ENCODE results near the gene CCM2L.

Gene CCM2L

GRCh38 chr20:31988430-31989015 lies 21.7 kb upstream of the CCM2L start:
- Histone ChIP-seq H2BK5ac (ENCODE audit: low read depth, low read length, poor library complexity, severe bottlenecking) (no peak overlapping the region), H3K14ac (ENCODE audit: low read length in 2 of 2) (peak overlapping the region in 1 of 2 experiments; percentile 1), H3K4me1 (ENCODE audit: control insufficient read depth, insufficient read depth, low read depth, low read length) (no peaks in the 10 kb centered on the region), H4K8ac (ENCODE audit: low read length) (no peak overlapping the region), H2BK120ac (ENCODE audit: low read depth, low read length) (no peak overlapping the region), H2AFZ (ENCODE audit: low read depth, low read length) (no peak overlapping the region), H2AK5ac (ENCODE audit: low read length, severe bottlenecking) (no peak overlapping the region), H3K27me3 (ENCODE audit: control insufficient read depth in 1 of 2, insufficient read depth in 1 of 2, low read length in 2 of 2) (peaks cover 44 to 45% of the 10 kb centered on the region in 2 experiments), H3K9me3 (ENCODE audit: control insufficient read depth, low read length) (no peaks in the 10 kb centered on the region), H3K4me3 (ENCODE audit: insufficient read depth in 1 of 2, low read depth in 1 of 2, low read length in 2 of 2) (no peak overlapping the region), H3K27ac (ENCODE audit: low read length, poor library complexity, severe bottlenecking) (no peak overlapping the region), H3K4ac (ENCODE audit: low read depth in 1 of 2, low read length in 2 of 2) (no peak overlapping the region), H3K18ac (ENCODE audit: low read depth in 1 of 2, low read length in 2 of 2) (no peak overlapping the region), H2BK12ac (ENCODE audit: low read length in 2 of 2) (no peak overlapping the region), H3K36me3 (ENCODE audit: control insufficient read depth in 1 of 2, insufficient read depth in 2 of 2, low read depth in 1 of 2, low read length in 2 of 2) (no peaks in the 10 kb centered on the region), H3K23ac (ENCODE audit: low read length in 2 of 2) (no peak overlapping the region), H3K4me2 (ENCODE audit: low read length, poor library complexity, severe bottlenecking) (no peak overlapping the region), H3K9ac (ENCODE audit: low read length) (no peak overlapping the region), H2BK15ac (ENCODE audit: low read depth, poor library complexity, severe bottlenecking) (no peak overlapping the region), H4K91ac (ENCODE audit: low read length) (no peak overlapping the region), H3K79me1 (replicated peaks; ENCODE audit: low read length, poor library complexity, severe bottlenecking) (no peaks in the 10 kb centered on the region)
- 76% methylated on average over 5 of the region's 5 CpGs for WGBS
- no peak for DNase-seq

- peaks cover 48% of the 10 kb centered on the region in 2 experiments for H3K27me3 ChIP-seq (ENCODE audit: control insufficient read depth in 1 of 2, insufficient read depth in 1 of 2, low read length in 2 of 2)
- no peak overlapping the region for H4K8ac ChIP-seq (ENCODE audit: low read length)
- H3K4me1 ChIP-seq (ENCODE audit: control insufficient read depth, insufficient read depth, low read depth, low read length): no peaks in the 10 kb centered on the region
- H2BK5ac ChIP-seq (ENCODE audit: low read depth, low read length, poor library complexity, severe bottlenecking): no peak overlapping the region
- H3K9ac ChIP-seq (ENCODE audit: low read length): no peak overlapping the region
- no peak overlapping the region for H2BK120ac ChIP-seq (ENCODE audit: low read depth, low read length)
- no peak overlapping the region for H2BK12ac ChIP-seq (ENCODE audit: low read length in 2 of 2)
- no peak overlapping the region for H2BK15ac ChIP-seq (ENCODE audit: low read depth, poor library complexity, severe bottlenecking)
- H3K9me3 ChIP-seq (ENCODE audit: control insufficient read depth, low read length): no peaks in the 10 kb centered on the region
- H2AK5ac ChIP-seq (ENCODE audit: low read length, severe bottlenecking): no peak overlapping the region
- no peak overlapping the region for H3K23ac ChIP-seq (ENCODE audit: low read length in 2 of 2)
- no peak overlapping the region for H3K18ac ChIP-seq (ENCODE audit: low read depth in 1 of 2, low read length in 2 of 2)
- H3K36me3 ChIP-seq (ENCODE audit: control insufficient read depth in 1 of 2, insufficient read depth in 2 of 2, low read depth in 1 of 2, low read length in 2 of 2): no peaks in the 10 kb centered on the region
- no peak for DNase-seq
- H3K79me1 ChIP-seq (replicated peaks; ENCODE audit: low read length, poor library complexity, severe bottlenecking): no peaks in the 10 kb centered on the region
- WGBS: 81% methylated on average over 8 of the region's 8 CpGs
- H3K4ac ChIP-seq (ENCODE audit: low read depth in 1 of 2, low read length in 2 of 2): no peak overlapping the region
- no peak overlapping the region for H3K14ac ChIP-seq (ENCODE audit: low read length in 2 of 2)
- no peak overlapping the region for H3K27ac ChIP-seq (ENCODE audit: low read length, poor library complexity, severe bottlenecking)
- no peak overlapping the region for H3K4me3 ChIP-seq (ENCODE audit: insufficient read depth in 1 of 2, low read depth in 1 of 2, low read length in 2 of 2)
- H3K4me2 ChIP-seq (ENCODE audit: low read length, poor library complexity, severe bottlenecking): no peak overlapping the region
- no peak overlapping the region for H4K91ac ChIP-seq (ENCODE audit: low read length)
- H2AFZ ChIP-seq (ENCODE audit: low read depth, low read length): no peak overlapping the region
Measured at GRCh38 chr20:31989030-31989645, 21.1 kb upstream of the CCM2L start.

GRCh38 chr20:31990641-31991338 lies 19.4 kb upstream of the CCM2L start:
- H3K14ac ChIP-seq (ENCODE audit: low read length in 2 of 2): no peak overlapping the region
- no peaks in the 10 kb centered on the region for H3K9me3 ChIP-seq (ENCODE audit: control insufficient read depth, low read length)
- no peaks in the 10 kb centered on the region for H3K36me3 ChIP-seq (ENCODE audit: control insufficient read depth in 1 of 2, insufficient read depth in 2 of 2, low read depth in 1 of 2, low read length in 2 of 2)
- 81% methylated on average over 4 of the region's 6 CpGs for WGBS
- no peak overlapping the region for H3K27ac ChIP-seq (ENCODE audit: low read length, poor library complexity, severe bottlenecking)
- H3K9ac ChIP-seq (ENCODE audit: low read length): no peak overlapping the region
- no peak overlapping the region for H2AK5ac ChIP-seq (ENCODE audit: low read length, severe bottlenecking)
- H3K4me1 ChIP-seq (ENCODE audit: control insufficient read depth, insufficient read depth, low read depth, low read length): peaks cover 3% of the 10 kb centered on the region
- H2BK12ac ChIP-seq (ENCODE audit: low read length in 2 of 2): no peak overlapping the region
- no peak for DNase-seq
- H3K27me3 ChIP-seq (ENCODE audit: control insufficient read depth in 1 of 2, insufficient read depth in 1 of 2, low read length in 2 of 2): peaks cover 49 to 50% of the 10 kb centered on the region in 2 experiments
- H4K91ac ChIP-seq (ENCODE audit: low read length): no peak overlapping the region
- no peak overlapping the region for H3K4me3 ChIP-seq (ENCODE audit: insufficient read depth in 1 of 2, low read depth in 1 of 2, low read length in 2 of 2)
- H3K79me1 ChIP-seq (replicated peaks; ENCODE audit: low read length, poor library complexity, severe bottlenecking): no peaks in the 10 kb centered on the region
- no peak overlapping the region for H3K23ac ChIP-seq (ENCODE audit: low read length in 2 of 2)
- no peak overlapping the region for H2BK5ac ChIP-seq (ENCODE audit: low read depth, low read length, poor library complexity, severe bottlenecking)
- no peak overlapping the region for H2BK120ac ChIP-seq (ENCODE audit: low read depth, low read length)
- no peak overlapping the region for H4K8ac ChIP-seq (ENCODE audit: low read length)
- no peak overlapping the region for H2AFZ ChIP-seq (ENCODE audit: low read depth, low read length)
- H3K4me2 ChIP-seq (ENCODE audit: low read length, poor library complexity, severe bottlenecking): no peak overlapping the region
- no peak overlapping the region for H2BK15ac ChIP-seq (ENCODE audit: low read depth, poor library complexity, severe bottlenecking)
- no peak overlapping the region for H3K4ac ChIP-seq (ENCODE audit: low read depth in 1 of 2, low read length in 2 of 2)
- no peak overlapping the region for H3K18ac ChIP-seq (ENCODE audit: low read depth in 1 of 2, low read length in 2 of 2)

DNA sequence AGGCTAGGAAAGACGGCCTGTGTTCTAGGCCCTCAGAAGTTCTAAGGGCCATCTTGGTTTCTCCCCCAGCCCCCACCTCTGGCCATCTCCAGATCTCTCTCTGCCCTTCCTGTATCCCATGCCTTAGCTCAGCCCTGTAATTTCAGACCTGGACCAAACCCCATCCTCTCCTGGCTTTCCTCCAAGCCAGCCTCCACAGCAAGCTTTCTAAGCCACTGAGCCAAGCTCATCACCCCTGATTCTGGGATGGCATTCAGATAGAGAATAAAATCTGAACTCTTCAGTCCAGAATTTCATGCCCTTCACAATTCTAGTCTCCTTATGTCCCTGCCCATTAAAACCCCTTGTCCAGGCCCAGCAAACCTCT lies 18.9 kb upstream of the CCM2L start:
- DNase-seq: no peak
- WGBS: 60% methylated on average over 1 of the region's 1 CpG
- H2BK15ac ChIP-seq (ENCODE audit: low read depth, poor library complexity, severe bottlenecking): no peak overlapping the region

More for the DNA sequence above, 18.9 kb upstream of the CCM2L start:
- H3K79me1 ChIP-seq (replicated peaks; ENCODE audit: low read length, poor library complexity, severe bottlenecking): no peaks in the 10 kb centered on the region
- peaks cover 53 to 55% of the 10 kb centered on the region in 2 experiments for H3K27me3 ChIP-seq (ENCODE audit: control insufficient read depth in 1 of 2, insufficient read depth in 1 of 2, low read length in 2 of 2)
- peaks cover 3% of the 10 kb centered on the region for H3K4me1 ChIP-seq (ENCODE audit: control insufficient read depth, insufficient read depth, low read depth, low read length)
- no peak overlapping the region for H4K8ac ChIP-seq (ENCODE audit: low read length)
- H4K91ac ChIP-seq (ENCODE audit: low read length): no peak overlapping the region
- no peak overlapping the region for H3K14ac ChIP-seq (ENCODE audit: low read length in 2 of 2)
- no peak overlapping the region for H2BK12ac ChIP-seq (ENCODE audit: low read length in 2 of 2)
- H3K18ac ChIP-seq (ENCODE audit: low read depth in 1 of 2, low read length in 2 of 2): no peak overlapping the region
- no peak overlapping the region for H2AK5ac ChIP-seq (ENCODE audit: low read length, severe bottlenecking)
- no peak overlapping the region for H2BK5ac ChIP-seq (ENCODE audit: low read depth, low read length, poor library complexity, severe bottlenecking)
- H3K27ac ChIP-seq (ENCODE audit: low read length, poor library complexity, severe bottlenecking): no peak overlapping the region
- H3K9ac ChIP-seq (ENCODE audit: low read length): no peak overlapping the region
- H2BK120ac ChIP-seq (ENCODE audit: low read depth, low read length): no peak overlapping the region
- no peaks in the 10 kb centered on the region for H3K9me3 ChIP-seq (ENCODE audit: control insufficient read depth, low read length)
- no peak overlapping the region for H3K4ac ChIP-seq (ENCODE audit: low read depth in 1 of 2, low read length in 2 of 2)
- H3K4me2 ChIP-seq (ENCODE audit: low read length, poor library complexity, severe bottlenecking): no peak overlapping the region
- no peaks in the 10 kb centered on the region for H3K36me3 ChIP-seq (ENCODE audit: control insufficient read depth in 1 of 2, insufficient read depth in 2 of 2, low read depth in 1 of 2, low read length in 2 of 2)
- no peak overlapping the region for H3K23ac ChIP-seq (ENCODE audit: low read length in 2 of 2)
- H3K4me3 ChIP-seq (ENCODE audit: insufficient read depth in 1 of 2, low read depth in 1 of 2, low read length in 2 of 2): no peak overlapping the region
- no peak overlapping the region for H2AFZ ChIP-seq (ENCODE audit: low read depth, low read length)
